ENCODE results near the gene OCA2.

- no peak for TF ChIP-seq EZH2phosphoT487 (conservative IDR thresholded peaks at IDR 0.05; ENCODE audit: low read length)
- TF ChIP-seq CTCF (IDR thresholded peaks at IDR 0.05; ENCODE audit: insufficient read depth, low read length, poor library complexity, severe bottlenecking) = no peak
These were observed 77.7 kb downstream of the OCA2 start for GRCh38 chr15:28021281-28022039.
